NCI-H2227 (cell line): Measurements from ENCODE around the gene BTN2A1.
A peak's percentile ranks its signal among the peaks of the same experiment; 100 is the strongest.

Experiments used
- DNase-seq: peaks from one replicate; lab custom pipeline; 2025; ENCODE audit not compliant: unreplicated experiment; lab: John Stamatoyannopoulos, UW

The BTN2A1 gene

DNA sequence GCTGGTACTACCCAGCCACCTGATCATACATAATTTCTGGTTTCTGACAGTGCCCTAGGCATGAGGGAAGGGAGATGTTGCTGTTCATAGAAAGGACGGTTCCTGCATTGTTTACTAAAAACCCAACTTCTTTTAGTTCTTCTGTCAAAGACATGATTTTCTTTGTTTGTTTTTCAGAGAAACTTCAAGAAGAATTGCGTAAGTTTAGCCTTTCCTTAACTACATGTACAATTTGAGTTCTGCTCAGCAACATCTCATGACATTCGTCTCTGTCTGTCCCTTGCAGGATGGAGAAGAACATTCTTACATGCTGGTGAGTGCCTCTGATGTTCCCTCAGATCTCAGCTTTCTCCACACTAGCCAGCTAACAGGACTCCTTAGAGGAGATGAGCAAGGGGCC, 8.0 kb downstream of the BTN2A1 start:
- no peak for DNase-seq

DNA sequence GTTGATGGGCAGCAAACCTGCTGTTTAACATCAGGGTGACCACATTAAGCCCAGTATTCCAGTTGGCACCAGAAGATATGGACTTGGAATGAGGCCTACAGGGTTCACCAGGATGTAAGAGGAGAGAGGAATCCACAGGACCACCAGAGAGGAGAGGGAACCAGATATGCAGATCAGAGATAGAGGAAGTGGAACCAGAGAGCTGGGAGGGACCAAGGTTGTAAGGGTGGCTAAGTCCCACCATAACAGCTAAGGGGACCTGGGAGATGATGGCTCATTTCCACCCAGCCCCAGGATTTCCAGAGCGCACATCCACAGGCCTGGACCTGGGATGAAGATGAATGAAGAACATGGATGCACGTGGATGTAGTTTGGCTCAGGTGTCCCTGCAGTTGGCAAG, 11.1 kb downstream of the BTN2A1 start:
- DNase-seq: no peak

DNA sequence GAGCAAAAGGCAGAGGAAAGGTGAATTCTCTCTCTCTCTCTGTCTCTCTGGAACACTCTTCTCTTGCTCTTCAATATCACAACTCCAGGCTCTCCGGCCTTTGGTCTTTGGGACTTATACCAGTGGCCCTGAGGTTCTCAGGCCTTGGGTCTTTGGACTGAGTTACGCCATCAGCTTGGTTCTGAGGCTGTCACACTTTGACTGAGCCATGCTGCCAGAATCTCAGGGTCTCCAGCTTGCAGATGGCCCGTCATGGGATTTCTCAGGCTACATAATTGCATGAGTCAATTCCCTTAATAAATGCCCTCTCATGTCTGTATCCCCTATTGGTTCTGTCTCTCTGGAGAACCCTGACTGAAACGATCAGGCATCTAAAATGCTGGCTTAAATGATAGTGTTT, 12.9 kb downstream of the BTN2A1 start:
- no peak for DNase-seq

DNA sequence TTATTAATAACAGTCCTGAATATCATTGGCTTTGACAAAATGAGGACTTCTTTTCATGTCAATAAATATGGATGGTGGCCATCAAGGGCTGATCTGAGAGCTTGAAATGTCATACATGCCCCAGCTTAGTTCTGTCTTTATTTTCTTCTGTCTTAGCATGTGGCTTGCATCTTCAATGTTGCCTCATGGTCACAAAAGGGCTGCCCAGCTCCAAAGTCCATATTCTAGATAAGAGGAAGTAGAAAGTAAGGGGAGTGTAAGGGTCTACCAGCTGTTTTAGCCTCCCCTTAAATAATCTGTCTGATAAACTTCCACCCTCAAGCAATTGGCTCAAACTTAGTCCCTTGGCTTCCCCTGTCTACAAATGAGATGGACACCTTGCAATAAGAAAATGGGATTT, 14.2 kb downstream of the BTN2A1 start:
- DNase-seq: no peak

DNA sequence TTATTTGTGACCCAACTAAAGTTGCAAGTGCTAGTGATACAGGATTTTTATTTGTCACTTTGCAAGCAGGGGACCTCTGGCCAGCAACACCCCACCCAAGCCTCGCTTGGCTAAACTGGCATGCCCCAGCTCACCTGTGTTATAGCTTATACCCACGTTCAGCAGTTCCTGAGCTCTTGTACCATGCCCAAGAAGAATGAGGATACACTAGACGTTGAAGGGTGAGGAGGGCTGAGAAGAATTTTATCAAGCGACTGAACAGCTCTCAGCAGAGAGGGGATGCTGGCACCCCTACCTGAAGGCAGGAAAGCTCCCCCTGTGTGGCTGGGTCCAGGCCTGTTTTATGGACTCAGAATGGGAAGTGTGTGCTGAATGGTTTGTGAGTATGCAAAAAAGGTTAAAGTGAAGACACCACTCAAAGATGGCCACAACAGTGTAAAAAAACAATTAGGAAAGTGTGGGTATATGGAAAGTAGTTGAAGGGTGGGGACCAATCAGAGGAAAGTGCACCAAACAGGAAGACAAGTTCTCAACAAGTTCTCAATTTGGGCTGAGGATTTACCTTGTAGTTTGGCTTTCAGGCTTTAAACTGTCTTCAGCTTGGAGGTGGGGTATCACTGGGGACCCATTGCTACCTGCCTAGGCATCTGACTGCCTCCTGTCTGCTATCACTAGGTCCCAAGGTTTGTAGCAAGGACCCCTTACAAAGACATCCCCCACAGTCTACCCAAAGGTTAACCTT, 15.0 kb downstream of the BTN2A1 start:
- no peak for DNase-seq

DNA sequence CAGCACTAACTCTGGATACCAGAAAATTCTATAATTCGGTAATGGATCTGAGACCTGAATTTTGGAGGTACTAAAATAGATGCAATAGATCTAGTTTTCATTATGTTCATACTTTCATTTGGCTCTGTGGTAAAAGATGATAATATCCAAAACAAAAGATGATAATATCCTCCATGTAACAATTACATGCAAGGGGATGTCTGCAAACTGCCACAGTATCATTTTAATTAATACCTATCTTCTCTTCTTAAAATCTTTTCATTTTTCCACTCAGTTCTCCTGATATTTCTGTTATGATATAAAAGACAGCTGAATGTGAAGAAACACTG, 15.6 kb downstream of the BTN2A1 start:
- DNase-seq: no peak

DNA sequence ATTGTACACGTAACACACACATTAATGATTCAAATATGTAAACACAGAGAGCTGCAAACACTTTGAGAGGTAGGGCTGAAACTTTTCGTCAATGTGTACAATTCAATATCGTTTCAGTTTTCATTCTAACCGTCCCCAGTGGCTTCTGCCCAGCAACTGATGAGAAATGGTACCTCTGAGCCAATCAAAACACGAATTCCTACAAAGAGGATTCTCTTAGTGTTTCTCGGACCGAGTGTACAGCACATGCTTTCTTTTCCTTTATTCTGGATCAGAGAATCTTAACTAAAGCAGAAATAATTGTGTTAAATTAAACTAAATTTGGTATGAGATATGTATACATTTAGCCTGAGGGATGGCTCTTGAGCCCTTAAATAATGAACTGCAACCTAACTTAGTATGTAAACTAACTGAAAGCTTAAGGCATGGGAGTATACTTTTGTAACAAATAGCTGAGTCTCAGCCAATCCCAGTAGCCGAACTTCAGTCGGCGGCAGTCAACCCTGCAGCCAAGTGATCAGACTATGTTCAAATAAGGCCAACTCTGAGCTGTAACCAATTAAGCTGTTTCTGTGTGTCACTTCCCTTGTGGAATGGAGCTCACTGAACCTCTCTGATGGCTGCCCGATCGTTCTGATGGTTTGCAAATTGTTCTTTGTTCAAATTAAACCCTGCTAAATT, 16.1 kb downstream of the BTN2A1 start:
- peak; percentile 87 for DNase-seq

DNA sequence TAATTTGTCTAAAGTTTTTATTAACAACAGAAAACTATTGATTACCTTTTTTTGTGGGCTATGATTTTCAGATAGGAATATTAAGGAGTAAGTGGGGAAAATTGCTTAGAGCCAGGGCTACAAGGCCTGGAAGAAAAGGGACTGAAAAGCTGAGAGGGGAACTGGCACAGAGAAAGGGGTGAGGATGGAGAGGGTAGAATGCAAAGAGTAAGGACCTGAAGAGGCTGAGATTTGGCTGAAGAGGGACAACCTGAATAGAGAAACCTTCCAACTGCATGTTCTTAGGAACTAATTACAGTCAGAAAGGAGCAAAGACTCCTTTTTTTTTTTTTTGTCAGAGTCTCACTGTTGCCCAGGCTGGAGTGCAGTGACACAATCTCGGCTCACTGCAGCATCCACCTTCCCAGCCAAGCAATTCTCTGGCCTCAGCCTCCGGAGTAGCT, 16.7 kb downstream of the BTN2A1 start:
- DNase-seq: peak; percentile 37

DNA sequence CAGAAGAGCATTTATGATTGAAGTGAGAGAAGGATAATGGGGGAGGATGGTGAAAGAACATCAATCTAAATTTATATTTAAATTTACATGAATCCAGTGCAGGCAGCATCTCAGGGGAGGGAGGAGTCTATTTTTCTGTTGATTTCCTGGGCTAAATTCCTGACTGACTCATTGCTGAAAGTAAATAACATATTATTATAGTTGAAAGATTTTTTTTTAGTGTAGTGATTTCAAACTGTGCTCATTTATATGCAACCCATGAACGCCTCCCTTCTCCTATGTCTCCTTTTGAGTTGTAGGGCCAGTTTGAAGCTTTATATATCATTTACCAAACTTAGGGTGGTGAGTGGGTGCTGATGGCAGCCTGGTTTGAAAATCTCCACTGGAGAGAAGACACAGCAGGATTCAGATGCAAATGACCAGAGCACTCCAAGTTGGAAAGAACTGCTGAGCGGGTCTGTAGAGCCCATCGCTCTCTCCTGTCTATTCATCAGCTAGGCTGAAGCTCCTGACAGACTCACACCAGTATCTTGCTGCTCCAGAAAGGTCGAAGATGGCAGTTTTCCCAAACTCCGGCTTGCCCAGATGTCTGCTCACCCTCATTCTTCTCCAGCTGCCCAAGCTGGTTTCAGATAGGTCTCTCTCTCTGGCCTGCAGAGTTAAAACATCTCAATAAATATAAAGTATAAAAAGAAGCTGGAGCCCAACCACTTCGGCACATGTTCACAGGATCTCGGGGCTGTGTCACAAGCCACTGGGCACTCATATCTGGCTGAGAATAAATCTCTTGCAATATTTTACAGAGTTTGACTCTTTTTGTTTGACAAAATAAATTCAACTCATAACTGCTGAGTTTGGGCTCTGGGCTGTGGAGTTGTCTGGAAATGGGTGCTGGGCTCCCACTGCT, 18.3 kb downstream of the BTN2A1 start:
- DNase-seq: peak; percentile 31

DNA sequence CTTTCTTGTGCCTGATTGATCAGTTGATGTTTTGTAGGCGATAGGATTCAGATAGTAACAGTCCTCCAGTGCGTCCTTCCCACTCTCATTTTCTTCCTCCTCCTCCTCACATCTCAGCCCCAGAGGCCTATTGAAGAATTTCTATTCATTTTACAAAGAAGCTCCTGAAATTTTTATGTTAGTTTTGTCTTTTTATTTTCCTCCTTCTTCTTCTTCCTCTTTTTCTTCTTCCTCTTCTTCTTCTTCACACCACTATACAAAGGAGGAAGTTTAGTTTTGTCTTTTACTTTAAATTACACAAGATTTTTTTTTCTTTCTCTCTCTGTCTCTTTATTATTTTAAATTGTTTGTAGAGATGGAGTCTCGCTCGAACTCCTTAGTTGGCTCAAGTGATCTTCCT, 19.1 kb downstream of the BTN2A1 start:
- no peak for DNase-seq

DNA sequence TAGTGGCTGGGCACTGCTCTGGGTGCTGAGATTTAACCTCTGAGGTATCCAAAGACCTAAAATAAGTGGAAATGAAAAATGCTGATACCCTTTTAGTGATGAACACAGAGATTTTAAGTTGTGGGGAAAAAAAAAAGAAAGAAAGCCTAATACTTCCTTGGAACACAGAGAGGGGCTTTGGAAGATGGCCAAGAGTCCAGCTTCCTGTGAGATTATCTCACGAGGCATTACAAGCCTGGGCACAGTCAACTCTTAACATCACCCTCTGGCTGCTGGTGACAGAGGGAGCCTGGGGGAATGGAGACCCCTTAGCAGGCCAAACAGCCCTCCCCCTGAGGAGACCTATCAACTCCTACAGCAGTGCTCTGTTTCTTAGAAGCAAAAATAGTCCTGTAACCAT, 19.7 kb downstream of the BTN2A1 start:
- DNase-seq: no peak

DNA sequence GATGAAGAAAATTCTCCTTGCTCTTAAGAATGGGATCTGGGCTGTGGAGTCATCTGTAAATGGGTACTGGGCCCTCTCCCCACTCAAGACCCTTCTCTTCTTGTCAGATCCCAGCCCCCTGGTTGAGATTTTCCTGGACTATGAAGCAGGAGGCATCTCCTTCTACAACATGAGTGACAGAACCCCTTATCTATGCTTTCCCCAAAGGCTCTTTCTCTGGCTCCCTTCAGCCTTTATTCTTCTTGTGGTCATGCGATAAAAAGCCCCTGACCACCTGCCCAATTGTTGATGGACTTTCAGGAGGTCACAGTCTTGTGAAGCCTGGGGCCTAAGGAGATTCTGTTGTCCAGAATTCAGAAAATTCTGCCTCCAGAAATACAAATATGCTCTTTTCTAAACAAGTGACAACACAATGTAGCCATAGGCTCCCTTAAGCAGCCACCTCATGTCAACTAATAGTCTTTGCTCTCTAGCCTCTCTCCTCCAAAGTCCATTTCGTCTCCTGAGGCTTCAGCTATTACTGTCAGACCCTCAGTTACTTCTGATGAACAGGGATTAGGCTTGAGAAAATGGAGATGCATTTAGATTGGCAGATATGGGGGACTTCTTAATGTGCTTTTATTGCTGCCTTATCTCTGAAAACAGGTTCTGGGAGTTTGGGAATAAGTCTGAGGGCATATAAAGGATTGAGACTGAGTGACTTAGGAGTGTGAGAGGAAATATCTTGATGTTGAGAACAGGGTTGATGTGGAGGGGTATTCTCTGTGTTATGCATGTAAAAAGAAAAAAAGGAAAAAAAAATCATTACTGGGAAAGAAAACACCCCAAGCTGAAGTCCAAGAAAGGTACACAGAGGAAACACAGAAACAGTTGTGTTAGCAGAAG, 20.6 kb downstream of the BTN2A1 start:
- DNase-seq: no peak

DNA sequence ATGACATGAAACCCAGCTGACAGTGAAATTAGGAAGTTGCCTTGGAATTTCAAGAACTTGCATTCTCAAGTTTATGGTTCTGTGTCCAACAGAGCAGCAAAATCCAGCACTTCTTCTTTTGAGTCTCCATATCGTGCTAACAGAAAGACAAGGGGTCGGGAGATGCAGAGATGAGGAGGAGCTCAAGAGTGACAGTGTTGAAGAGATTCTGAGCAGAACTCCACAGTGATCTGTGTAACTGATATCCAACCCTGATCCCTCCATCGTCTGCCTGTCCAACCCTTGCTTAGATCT, 21.2 kb downstream of the BTN2A1 start:
- no peak for DNase-seq

DNA sequence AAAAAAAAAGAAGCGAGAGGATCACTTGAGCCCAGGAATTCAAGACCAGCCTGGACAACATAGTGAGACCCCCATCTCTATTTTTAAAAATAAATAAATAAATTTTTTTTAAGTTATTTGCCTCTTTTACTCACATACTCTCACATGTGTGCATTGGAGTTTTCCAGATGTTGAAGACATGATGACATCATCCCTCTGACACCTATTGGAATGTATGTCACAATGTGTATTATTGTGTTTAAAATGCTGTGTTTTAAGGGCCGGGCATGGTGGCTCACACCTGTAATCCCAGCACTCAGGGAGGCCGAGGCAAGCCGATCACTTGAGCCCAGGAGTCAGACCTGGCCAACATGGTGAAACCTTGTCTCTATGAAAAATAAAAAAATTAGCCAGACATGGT, 24.6 kb downstream of the BTN2A1 start:
- no peak for DNase-seq

DNA sequence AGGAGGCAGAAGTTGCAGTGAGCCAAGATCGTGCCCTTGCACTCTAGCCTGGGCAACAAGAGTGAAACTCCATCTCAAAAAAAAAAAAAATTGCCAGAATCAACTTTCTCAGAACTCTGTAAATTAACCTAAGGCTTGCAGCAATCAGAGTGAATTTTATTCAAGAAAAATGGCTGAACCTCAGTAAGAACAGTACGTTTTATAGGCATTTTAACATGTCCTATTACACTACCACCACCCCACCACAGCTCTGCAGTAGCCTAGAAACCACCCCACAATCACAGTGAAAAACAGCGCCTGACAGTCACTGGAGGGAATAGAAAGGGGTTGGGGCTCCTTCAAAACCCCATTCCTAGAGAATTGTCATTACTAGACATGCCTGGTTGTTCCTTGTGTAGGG, 26.0 kb downstream of the BTN2A1 start:
- DNase-seq: no peak

DNA sequence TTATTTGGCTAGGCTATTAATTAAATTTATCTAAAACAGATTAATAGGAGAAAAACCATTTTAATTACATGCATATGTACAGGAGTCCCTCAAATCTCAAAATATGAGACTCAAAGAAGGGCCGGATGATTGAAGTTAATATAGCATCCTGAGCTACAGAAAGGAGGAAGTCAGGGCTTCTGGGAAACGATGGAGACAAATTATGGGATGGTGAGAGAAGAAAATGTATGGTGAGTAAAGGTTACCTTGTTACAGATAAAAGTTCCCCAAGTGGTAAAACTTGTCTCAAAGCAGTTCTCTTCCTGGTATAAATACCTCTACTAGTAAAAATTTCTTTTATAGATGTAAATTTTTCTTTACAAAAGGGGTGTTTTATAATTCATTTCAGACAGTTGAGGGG, 26.4 kb downstream of the BTN2A1 start:
- DNase-seq: no peak

DNA sequence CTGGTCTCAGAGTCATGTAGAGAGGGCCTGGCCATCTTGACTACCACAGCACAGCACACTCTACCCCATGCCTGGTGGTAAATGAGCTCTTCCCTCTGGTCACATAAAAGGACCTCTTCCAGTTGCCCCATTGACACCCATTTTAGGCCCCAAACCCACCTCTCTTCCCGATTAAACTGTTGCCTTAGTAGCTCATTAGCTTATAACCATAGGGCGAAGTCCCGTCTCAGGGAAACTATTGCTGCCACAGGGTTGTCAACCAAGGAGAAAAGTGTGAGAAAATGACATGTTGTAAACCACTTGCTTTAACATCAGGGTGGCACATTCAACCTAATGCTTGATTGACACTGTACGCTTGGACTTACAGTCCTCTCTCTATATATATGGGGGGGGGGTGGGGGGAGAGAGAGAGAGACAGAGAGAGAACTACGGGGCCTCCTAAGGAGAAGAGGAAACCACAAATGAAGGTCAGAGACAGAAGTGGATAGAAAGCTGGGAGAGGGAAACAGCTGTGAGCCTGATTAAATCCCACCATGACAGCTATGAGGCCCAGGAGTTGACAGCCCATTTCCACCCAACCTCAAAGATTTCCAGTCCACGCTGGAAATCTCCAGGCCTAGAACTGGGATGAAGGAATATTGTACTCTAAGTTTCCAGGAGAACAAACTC, 27.5 kb downstream of the BTN2A1 start:
- no peak for DNase-seq

DNA sequence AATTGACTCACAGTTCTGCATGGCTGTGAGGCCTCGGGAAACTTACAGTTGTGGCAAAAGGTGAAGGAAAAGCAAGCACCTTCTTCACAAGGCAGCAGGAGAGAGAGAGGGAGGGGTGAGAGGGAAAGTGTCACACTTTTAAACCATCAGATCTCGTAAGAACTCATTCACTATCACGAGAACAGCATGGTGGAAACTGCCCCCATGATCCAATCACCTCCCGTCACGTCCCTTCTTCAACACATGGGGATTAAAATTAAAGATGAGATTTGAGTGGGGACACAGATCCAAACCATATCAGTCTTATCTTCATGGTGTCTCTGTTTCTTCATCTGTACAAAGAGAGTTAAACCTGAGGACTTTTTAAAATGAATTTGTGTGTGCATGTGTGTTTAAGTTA, 28.6 kb downstream of the BTN2A1 start:
- no peak for DNase-seq

DNA sequence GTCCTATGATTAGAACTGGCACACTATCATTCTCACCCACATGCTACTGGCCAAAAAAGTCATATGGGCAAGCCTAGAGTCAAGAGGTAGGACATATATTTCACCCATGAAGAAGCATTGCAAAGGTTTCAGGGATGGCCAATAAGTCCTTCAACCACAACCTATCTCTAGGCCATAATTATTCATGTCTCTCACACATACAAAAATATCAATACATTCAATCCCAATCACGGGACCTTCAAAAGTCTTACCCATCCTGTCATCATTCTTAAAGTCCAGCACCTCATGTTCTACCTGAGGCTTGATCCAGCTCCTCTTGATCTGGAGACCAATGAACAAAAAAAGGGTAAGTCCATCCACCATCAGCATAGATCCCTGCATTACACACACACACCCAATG, 29.7 kb downstream of the BTN2A1 start:
- no peak for DNase-seq
